DLD1 (cell line): Measurements from ENCODE around the gene PLCD3.
"Not testable (repeated sequence)": the region's sequence is repeated elsewhere in the genome, so short reads cannot be mapped to it uniquely, and the experiment has no call there.

Experiments
- in situ Hi-C: cut with HindIII; loops from 2 replicates; pipeline ENCODE4 v1.10.0; 2017; ENCODE audit warnings: low sequenced_read_pairs

PLCD3 gene

DNA sequence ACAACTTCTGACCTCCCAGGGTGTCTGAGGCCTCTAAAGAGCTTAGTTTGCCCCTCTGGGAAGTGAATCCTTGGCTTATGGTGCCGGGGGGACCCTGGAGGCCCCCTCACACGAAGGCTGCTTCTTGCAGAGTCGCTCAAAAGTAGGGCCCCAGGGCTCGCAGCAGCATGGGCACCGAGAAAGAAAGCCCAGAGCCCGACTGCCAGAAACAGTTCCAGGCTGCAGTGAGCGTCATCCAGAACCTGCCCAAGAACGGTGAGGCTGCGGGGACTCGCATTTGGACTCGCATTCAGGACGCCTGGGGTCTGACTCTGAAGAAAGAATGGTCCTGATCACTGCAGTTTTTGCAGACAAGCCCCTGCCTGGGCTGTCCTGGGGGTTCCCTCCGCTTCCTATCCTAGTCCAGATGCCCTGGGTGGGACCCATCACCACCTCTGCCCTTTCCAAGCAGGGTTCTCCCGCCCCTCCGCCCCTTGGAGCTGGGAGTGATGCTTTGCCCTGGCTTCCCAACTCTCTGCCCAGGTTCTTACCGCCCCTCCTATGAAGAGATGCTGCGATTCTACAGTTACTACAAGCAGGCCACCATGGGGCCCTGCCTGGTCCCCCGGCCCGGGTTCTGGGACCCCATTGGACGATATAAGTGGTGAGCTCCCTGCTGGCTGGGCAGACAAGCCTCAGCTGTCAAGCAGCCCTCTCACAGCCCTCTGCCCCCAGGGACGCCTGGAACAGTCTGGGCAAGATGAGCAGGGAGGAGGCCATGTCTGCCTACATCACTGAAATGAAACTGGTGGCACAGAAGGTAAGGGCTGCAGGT, 3.9 kb upstream of the PLCD3 start:
- in situ Hi-C loops, result no loop called here

DNA sequence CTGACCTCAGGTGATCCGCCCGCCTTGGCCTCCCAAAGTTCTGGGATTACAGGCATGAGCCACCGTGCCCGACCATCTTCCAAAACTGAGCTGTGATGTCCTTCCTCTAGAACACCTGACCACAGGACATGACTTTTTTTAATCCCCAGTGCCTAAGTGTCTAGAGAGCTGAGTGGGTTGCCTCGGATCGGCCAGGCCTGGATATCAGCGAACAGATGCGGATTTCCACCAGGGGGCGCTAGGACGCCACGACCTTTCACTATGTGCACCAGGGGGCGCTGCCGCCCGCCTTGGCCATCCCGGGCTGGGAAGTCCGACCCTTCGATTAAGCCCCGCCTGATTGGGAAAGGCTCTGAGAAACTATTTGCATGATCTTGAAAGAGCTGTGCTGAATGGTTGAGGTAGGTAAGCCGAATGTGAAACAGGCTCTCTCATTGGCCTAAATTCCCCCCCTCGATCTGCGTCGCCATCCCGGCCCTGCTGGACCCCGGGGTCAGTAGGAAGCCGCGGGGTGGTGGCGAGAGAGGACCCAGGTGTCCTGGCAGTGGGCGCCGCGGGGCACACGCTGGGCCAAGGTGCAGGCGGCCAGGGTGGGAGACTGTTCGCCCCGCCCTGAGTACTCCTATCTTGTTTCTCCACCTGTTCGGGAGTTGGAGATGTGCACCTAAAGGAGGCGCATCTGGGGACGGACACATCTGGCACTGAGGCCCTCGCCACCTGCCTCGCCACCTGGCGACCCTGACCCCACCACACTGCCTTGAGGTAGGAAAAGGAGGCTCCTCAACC, 3.1 kb upstream of the PLCD3 start, which contains the start of gene ACBD4:
Gene ACBD4 (plus strand): TSS at position 496 of the 786 bp plus-strand sequence. CDS start 458 bp downstream, outside the sequence.
- in situ Hi-C loops, result no loop called here

GRCh38 chr17:45132572-45133463, 503 bp upstream of the PLCD3 start:
- in situ Hi-C loops, result no loop called here

- in situ Hi-C loops, result no loop called here
Observed at GRCh38 chr17:45131616-45132319, 547 bp downstream of the PLCD3 start.

DNA sequence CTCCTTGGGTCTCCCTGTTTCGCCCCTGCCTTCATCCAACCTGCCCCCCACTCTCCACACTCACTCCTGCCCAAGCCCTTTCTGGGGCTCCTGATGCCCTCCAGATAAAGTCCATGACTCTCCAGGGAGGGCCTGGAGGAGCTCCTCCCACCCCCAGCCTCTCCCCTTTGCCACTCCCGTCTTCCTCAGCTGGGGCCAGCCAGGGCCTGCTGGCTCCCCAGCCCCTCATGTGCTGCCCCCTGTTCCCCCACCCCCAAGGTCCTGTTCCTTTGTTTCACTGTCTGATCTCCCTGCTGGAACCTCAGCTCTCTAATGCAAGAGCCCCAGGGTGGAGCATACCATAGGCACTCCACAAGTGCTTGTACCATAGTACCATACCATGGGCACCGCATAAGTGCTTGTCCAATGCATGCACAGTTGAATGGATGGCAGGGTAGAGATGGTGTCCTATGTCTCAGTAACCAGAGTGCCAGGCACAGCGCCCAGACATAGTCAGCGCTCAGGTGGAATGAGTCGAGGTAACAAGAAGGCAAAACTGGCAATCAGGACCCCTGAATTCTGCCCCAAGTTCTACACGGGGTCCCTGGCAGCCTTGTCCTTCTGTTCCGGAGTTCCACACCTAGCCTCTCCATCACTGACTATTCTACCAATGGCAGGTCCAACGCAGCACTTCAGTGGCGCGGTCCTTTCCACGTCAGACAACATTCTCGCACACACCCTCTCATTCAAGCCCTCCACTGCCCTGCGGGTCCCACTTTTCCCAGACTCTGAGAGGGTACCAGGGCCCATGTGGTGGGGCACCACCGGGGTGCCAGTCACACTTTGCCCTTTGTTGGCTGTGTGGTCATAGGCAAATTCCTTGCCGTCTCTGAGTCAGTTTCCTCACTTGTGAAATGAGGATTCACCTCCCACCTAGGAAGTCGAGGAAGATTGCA, 1.4 kb downstream of the PLCD3 start:
- in situ Hi-C loops, result no loop called here

DNA sequence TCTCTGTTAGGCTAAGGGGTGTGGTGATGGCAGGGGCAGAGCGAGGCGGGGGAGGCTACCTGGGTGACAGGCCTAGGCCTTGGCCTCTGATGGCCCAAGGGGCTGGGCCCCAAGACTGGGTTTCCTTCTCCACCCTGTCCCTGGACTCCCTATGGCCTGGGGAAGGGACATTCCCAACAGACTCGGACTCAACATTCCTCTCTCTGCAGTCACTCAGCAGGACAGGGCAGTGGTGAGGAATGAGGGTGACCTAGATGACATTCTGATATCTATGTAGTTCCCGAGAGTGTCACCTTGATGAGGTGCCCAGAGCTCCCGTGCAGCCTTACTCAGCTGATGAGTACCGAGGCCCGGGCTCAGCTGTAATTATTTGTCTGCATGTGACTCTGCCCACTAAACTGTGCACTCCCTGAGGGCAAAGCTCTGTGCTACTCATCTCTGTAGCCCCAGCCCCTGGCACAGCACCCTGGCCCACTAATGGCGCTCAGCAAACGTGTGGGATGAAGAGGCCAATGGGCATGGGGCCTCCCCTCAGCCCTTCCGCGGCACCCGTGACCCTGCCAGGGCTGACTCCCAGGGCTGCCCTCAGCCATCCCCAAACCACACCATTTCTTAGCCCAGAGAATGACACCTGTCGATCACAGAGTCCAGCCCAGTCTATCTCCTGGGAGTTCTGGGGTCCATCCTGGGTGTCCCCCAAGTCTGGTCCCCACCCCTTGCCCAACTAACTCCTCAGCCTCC, 2.2 kb downstream of the PLCD3 start:
- in situ Hi-C loops, result no loop called here

DNA sequence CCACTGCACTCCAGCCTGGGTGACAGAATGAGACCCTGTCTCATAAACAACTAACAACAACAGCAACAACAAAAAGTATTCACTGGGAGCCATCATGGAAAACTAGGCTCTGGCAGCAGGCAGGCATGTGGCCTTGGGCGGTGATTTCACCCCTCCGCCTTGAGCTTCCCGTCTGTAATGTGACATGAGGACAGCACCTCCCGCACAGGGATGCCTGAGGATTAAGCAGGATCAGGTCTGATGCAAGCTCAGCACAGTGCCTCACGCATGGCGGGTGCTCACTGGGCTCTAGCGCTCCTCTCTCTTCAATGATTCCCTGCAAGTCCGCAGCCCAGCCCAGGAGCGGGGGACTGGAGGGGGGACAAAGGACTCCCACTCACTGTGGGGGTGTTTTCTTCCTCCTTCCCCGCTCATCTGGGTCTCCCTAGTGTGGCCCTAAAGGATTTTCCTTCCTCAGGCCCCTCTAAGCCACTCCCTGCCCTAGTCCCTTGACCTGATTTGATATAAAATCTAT, 2.8 kb downstream of the PLCD3 start:
- in situ Hi-C loops, result no loop called here

- in situ Hi-C loops, result no loop called here
Observed at GRCh38 chr17:45128989-45129388, 3.3 kb downstream of the PLCD3 start.

DNA sequence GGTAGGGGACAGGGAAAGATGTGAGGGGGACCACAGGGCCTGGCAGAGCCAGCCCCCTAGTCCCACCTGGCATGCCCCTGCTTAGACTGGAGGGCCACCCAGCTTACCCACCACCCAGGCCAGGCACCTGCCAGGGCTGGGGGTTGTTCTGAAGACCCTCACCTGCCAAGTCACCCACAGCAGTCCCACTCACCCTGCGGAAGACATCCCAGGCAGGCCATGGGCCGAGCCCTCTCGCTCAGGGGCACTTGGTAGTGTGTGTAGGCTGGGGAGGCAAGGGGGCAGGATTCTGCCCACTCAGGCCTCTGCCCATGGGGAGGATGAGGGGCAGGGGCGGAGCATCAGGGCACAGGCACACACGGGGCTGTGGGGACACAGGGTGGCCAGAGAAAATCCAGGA, 4.0 kb downstream of the PLCD3 start:
- in situ Hi-C loops, result no loop called here

- in situ Hi-C loops, result no loop called here
Observed at GRCh38 chr17:45127548-45128300, 4.6 kb downstream of the PLCD3 start.

- in situ Hi-C loops, result no loop called here
Observed at GRCh38 chr17:45127207-45127547, 5.1 kb downstream of the PLCD3 start.

- in situ Hi-C loops, result no loop called here
Observed at GRCh38 chr17:45125509-45125908, 6.8 kb downstream of the PLCD3 start.

GRCh38 chr17:45124797-45125122, 7.6 kb downstream of the PLCD3 start:
- in situ Hi-C loops, result not testable (repeated sequence)

GRCh38 chr17:45123930-45124796, 8.2 kb downstream of the PLCD3 start:
- in situ Hi-C loops, result no loop called here

DNA sequence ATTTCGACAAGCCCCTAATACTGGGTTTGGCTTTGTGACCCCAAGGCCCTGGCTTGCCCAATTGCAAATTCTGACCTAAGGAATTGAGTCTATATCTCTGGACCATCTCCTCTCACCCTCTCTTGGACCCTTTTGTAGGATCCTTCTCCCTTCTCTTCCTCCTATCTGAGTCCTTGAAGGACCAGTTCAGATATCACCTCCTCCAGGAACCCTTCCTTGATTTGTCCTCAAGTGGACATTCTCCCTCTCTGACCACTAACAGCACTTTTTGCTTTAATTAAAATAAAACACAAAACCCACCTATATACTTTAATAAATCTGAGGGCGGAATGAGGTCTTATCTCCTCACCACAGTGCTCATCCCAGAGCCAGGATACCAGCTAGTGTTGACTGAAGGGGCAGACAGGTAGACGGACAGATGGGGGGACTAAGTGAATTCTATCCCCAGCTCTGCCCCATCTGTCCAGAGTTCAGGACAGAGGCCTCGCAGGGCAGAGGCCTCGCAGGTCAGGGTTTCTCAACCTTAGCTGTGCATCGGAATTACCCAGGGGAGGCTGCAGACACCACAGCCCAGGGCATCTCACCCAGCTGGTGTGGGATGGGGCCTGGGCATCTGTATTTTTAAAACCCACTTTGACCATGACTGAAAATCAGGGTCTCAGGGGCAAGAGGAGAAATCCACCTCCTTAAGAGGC, 9.1 kb downstream of the PLCD3 start:
- in situ Hi-C loops, result no loop called here

DNA sequence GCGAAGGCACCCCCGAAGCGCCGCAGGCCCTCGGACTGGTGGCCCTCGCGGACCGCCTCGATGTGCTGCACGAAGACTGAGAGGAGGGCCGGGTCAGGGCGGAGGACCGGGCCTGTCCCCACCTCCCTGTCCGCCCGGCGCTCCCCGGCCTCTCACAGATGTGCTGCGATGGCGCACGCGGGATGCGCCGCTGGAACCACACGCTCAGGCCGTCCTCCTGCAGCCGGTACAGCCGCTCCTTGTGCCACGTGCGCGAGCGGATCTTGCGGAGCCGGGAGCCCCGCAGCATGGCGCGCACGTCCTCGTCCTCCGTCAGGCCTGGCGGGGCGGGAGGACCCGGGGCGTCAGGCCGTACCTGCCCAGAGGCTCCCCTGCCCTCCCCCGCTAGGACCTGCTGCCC, 11.3 kb downstream of the PLCD3 start:
- in situ Hi-C loops, result no loop called here
